ENCODE measurements around the gene UBE2J1.
A peak's percentile ranks its signal among the peaks of the same experiment; 100 is the strongest.
"Not testable (repeated sequence)": the region's sequence is repeated elsewhere in the genome, so short reads cannot be mapped to it uniquely, and the experiment has no call there.

The UBE2J1 gene

DNA sequence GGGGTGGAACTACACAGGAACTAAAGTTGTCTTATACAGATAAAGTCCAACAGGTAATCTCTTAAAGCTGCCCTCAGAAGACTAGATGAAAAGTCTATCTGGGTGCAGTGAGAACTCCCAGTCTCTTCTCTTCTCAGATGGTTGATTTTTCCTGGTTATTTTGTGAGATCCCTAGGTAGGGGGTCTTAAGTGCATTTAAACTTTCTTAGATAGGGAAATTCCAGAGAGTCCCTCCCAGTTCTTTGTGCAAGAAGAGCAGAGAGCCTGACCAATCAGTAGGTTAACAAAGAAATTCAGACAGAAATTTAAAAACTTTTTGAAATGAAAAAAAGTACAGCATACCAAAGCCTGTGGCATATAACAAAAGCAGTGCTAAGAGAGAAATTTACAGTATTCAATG, 35.5 kb downstream of the UBE2J1 start:
- DNase-seq: no peak

DNA sequence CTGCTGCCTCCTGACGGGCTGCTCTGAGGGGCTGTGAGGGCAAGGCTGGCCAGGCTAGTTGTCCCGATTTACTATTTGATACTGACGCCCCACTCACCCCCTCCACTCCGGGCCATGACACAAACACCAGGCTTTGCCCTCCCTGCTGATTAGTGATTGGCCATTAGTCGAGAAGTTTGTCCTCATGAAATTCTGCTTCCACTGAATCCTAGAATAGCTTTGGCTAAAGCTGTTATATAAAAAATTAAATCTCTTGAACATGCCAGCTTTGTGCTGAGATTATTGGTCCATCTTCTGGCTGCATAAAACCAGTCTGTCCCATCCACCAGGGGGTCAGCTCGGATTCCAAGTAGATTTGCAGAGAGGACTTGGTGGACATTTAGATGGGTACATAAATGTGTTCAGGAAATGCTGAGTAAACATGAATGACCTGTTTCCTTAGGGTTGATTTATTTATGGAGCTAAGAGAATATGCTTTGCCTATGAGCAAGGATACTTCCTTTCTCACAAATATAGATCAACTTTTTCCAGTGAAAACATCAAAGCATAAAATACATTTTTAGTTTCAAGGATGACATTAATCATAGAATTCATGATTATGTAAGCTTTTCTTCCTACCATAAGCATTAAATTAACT, 37.2 kb downstream of the UBE2J1 start, which contains the start of gene GABRR2:
Gene GABRR2 (minus strand): TSS at position 51 of the 637 bp plus-strand sequence. CDS start 134 bp downstream, outside the sequence.
- DNase-seq: no peak

DNA sequence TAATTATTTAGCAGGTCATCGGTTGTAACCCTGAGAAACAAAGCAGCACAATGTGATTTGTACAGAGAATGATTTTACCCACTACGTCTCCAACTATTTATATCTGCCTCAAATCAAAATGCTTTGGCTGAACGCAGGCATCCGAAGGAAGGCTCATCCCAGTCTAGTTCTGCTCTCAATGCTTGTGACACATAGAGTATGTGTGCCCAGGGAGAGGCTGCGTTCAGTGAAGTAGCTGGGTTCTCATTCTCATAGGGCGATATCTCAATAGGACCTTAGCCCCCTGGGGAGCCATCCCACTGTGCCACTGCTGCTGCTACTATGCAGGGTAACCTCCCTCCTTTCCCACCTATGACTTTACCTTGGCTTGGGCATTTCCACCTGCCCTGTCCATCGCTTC, 37.8 kb downstream of the UBE2J1 start:
- no peak for DNase-seq

DNA sequence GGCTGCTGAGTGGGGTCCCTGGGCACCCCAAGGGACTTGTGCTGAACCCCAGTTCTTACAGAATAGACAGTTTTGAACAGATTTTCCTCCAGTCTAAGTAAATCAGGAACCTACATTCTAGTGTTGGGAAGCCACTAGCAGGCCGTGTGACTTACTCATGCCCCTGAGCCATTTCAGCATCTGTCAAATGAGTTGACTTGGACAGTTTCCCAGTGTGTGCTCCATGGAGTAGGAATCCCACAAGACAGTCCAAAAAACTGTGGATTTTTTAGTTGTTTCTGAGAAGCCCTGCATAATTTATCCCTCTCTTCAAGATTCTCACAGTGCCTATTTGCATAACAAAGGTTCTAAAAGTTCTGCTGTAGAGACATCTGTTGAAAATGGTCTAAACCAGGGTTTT, 39.5 kb downstream of the UBE2J1 start:
- DNase-seq: peak; percentile 31

DNA sequence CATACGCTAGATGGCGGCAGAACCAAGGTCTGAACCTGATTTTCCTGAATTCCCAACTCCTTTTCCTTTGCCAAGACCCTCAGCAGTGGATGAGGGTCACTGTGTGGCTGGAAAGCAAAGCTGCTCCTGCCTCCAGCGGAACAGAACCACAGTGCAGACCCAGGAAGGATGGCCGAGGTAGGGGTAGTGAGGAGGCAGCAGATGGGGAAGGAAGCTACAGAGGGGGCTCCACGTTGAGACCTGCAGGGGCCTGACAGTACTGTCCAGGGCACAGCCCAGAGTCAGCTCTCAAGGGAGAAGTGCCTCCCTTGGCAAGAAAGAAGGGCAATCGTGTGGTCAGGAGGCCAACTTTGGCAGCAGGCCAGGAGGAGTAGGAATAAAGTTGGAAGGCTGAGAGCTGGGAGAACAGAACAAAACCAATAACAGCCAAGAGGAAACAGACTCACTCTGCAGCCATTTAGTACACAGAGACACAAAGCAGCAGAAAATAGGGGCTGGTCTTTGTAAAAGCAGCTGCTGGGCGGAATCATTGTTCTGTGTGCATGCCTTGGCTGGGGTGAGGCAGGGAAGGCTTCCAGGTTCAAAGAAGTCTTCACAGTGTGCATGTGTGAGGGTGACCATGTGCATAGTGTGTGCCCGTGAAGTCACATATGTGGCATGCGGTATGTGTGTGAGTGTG, 40.5 kb downstream of the UBE2J1 start:
- peak; percentile 67 for DNase-seq

DNA sequence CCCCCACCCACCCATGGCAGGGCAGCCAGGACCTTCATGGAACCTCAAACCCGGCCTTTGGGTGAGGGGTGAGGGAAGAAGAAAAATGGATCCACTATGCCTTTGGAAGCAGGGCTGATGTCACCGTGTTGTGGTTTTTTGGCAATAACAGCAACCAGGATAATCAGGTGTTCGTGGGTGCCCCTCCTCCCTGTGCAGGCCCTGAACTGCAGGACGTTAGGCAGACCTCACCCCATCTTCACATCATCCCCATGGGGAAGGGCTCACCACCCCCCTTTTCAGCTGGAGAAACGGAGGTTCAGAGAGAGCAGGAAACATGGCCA, 41.0 kb downstream of the UBE2J1 start:
- DNase-seq: no peak

DNA sequence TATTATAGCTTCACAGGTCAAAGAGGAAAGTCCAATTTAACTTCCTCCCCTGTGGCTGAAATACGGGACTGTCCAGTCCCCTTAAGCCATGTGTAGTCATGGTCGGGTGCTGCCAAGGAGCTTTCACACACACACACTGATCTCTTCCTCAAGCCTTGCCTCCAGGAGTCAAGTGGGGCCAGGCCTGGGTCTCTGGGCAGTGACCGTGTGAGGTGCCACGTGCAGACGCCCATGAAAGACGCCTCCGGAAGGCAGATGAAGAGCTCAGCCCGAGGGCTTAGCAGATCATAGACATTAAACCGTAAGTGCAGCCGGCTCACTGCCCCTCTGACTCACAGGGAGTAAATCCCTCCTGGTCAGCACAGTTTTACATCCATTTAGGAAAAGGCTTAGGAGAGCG, 41.6 kb downstream of the UBE2J1 start:
- DNase-seq: no peak

DNA sequence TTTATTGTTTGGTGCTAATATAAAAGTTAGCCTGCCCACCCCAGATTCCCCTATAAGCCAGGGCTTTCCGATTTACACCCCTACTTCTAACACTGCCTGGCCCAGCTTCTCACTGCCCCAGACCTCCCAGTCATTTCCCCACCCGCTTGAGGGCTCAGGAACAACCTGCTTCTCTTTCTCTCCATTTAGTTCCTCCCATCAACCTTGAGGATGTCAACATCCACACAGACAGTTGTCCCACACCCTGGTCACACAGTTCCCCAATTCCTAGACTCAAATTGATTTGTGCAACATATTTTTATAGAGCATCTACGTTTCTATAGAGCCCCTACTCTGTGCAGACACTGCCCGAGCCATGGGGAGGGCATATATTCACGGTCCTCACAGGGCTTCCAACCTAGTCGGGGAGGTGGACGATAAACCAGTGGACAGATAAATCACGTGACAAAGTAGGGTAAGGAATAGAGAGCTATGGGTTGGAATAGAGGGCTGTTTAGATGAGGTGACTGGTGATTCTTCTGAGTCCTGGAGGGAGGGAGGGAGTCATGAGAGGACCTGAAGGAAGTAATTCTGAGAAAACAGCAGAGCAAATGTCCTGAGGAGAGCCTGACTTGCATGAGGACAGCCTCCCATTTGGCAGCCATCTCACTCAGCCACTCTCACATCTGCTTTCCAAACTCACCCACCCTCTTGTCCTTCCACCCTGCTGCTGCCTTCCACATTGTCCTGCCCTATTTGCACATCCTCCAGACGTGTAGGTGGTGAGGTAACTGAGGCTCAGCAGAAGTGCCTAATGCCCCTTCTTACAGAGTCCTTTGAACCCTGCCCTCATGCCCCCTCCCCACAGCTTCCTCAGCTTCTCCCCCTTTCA, 43.8 kb downstream of the UBE2J1 start:
- DNase-seq: no peak

DNA sequence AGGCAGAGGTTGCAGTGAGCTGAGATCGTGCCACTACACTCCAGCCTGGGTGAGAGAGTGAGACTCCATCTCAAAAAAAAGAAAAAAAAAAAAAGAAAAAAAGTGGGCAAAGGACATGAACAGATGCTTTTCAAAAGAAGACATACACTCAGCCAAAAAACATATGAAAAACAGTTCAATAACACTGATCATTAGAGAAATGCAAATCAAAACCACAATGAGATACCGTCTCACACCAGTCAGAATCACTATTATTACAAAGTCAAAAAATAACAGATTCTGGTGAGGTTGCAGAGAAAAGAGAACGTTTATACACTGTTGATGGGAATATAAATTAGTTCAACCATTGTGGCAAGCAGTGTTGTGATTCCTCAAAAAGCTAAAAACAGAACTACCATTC, 48.0 kb downstream of the UBE2J1 start:
- not testable (repeated sequence) for DNase-seq

DNA sequence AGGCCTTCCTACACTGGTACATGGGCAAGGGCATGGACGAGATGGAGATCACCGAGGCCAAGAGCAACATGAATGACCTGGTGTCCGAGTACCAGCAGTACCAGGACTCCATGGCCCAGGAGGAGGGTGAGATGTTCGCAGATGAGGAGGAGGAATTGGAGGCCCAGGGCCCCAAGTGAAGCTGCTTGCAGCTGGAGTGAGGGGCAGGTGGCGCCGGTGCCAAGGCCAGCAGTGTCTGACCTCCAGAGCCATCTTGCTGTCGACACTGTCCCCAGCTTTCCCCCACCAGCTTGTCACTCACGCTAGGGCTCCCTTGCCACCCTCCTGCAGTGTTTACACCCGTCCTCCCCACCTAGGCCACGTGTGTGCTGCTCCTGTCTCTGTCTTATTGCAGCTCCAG, 49.6 kb downstream of the UBE2J1 start:
- no peak for DNase-seq

DNA sequence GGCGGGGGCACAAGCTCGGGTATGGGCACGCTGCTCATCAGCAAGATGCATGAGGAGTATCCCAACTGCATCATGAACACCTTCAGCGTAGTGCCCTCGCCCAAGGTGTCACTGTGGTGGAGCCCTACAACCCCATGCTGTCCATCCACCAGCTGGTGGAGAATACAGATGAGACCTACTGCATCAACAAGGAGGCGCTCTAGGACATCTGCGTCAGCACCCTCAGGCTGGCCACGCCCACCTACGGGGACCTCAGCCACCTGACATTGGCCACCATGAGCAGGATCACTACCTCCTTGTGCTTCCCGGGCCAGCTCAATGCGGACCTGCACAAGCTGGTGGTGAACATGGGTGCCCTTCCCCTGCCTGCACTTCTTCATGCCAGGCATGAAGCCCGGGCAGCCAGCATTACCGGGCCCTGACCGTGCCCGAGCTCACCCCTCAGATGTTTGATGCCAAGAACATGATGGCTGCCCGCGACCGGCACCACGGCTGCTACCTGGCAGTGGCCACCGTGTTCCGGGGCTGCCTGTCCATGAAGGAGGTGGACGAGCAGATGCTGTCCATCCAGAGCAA, 50.2 kb downstream of the UBE2J1 start:
- DNase-seq: no peak

DNA sequence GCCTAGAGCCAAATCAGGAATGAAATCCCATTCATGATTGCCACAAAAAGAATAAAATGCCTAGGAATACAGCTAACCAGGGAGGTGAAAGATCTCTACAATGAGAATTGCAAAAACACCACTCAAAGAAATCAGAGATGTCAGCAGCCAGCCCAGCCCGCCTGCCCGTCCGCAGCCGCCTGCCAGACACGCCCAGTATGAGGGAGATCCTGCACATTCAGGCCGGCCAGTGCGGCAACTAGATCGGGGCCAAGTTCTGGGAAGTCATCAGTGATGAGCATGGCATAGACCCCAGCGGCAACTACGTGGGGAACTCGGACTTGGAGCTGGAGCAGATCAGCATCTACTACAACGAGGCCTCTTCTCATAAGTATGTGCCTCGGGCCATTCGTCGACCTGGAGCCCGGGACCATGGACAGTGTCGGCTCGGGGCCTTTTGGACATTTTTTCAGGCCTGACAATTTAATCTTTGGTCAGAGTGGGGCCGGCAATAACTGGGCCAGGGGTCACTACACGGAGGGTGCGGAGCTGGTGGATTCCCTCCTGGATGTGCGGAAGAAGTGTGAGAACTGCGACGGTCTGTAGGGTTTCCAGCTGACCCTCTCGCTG, 50.8 kb downstream of the UBE2J1 start:
- no peak for DNase-seq

DNA sequence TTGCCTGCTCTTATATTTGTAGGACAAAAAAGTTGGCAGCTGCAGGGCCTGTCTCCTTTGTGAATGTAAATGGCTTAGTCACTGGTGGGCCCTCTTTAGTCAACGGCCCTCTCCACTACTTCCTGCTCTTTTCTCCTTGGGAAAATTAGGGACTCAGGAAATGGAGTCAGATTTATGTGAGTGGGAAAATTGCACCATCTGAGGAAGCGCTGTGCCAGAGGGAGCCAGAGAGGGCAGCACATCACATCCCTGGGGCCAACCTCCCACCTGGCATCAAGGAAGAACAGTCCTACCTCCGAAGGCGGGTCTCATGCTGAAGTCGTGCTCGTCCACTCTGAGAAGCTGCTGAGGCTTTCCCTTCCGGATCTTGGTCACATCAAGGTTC, 53.1 kb downstream of the UBE2J1 start:
- no peak for DNase-seq

DNA sequence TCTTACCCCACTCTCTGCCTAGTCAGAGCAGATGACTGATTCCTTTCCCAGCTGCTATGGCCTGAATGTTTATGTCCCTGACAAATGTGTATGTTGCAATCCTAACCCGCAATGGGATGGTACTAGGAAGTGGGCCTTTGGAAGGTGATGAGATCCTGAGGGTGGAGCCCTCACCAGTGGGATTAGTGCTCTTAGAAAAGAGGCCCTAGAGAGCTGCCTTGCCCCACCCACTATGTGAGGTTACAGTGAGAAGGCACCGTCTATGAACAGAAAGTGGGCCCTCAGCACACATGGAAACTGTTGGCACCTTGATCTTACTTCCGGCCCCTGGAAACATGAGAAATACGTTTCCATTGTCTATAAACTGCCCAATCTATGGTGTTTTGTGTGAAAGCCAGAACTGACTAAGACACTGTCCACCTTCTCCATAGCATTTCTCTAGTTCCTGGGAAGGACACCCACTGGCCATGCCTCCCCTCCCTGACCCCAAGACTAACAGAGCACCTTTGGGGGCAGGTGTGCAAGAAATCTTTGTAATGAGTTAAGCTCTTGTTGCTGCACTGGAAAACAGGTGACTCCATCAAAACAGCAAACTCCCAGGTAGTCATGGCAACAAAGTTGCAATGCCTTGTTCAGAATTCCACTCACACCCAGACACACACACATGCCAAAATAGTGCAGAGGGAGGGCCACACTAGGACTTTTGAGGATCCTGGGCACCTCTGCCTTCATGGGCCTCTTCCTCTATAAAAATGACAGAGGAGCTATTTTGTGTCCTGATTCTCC, 53.6 kb downstream of the UBE2J1 start:
- DNase-seq: no peak

DNA sequence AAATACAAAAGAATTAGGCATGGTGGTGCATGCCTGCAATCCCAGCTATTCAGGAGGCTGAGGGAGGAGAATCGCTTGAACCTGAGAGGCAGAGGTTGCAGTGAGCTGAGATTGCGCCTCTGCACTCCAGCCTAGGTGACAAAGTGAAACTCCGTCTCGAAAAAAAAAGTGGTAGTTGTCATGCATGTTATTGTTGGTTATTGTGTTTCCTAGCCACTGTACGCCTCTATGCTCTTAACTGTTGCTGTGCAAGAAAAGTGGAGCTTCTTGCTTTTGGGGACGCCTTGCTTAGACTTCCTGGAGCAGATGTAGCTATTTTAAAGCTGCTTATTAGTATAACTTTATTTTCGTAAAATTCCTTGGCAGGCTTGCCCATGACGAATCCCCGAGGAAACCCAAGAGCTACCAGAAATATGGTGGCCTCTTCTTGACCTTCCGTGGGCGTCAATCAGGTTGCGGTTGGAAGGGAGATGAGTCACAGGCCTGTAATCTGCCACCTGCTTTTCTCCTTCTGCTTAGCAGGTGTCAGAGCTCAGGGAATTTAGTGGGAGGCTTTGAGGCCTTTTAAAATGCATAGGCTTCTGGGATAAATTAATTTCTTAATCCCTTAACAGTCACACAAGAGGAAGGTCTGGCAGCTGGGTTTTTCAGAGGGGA, 54.7 kb downstream of the UBE2J1 start:
- DNase-seq: no peak

DNA sequence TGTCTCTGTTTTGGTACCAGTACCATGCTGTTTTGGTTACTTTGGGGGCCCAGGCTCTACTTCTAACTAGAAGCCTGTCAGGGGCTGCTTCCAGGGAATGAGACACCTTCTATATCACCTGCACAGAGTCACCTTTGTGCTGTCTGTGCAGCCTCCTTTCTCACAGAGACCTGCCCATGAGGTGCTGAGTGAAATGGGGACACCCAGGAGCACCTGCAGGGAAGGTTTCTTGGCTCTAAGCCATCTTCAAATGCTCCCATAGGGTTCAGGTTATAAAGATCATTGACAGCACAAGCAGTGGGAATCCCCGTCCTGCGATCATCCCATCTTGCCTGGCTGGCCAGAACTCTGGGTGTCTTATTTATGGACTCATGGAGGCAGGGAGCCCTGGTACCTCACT, 56.5 kb downstream of the UBE2J1 start:
- DNase-seq: no peak

DNA sequence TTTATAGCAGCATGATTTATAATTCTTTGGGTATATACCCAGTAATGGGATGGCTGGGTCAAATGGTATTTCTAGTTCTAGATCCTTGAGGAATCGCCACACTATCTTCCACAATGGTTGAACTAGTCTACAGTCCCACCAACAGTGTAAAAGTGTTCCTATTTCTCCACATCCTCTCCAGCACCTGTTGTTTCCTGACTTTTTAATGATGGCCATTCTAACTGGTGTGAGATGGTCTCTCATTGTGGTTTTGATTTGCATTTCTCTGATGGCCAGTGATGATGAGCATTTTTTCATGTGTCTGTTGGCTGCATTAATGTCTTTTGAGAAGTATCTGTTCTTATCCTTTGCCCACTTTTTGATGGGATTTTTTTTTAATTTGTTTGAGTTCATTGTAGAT, 57.4 kb downstream of the UBE2J1 start:
- DNase-seq: not testable (repeated sequence)

DNA sequence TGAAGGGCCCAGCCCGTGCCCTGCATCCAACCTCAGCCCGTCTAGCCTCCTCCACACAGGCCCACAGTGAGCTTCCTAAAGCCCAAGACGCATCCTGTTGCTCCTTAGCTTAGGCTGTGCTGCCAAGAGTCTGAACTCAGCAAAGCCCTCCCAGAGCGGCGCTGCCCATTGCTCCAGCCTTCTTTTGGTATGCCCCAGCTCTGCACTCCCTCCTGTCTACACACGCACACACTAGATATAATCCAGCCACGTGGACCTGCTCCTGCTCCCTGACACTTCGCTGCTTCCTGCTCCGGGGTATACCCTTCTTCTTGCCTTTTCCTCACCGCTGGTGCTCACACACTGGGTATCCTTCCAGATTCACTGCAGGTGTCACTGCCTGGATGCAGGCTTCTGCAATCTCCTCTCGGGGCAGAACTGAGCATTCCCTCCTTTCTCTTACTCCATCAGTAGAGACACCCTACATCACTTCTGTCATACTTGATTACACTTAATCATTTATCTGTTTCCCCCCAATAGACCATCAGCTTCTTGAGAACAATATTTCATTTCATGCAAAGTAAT, 61.2 kb downstream of the UBE2J1 start:
- no peak for DNase-seq

DNA sequence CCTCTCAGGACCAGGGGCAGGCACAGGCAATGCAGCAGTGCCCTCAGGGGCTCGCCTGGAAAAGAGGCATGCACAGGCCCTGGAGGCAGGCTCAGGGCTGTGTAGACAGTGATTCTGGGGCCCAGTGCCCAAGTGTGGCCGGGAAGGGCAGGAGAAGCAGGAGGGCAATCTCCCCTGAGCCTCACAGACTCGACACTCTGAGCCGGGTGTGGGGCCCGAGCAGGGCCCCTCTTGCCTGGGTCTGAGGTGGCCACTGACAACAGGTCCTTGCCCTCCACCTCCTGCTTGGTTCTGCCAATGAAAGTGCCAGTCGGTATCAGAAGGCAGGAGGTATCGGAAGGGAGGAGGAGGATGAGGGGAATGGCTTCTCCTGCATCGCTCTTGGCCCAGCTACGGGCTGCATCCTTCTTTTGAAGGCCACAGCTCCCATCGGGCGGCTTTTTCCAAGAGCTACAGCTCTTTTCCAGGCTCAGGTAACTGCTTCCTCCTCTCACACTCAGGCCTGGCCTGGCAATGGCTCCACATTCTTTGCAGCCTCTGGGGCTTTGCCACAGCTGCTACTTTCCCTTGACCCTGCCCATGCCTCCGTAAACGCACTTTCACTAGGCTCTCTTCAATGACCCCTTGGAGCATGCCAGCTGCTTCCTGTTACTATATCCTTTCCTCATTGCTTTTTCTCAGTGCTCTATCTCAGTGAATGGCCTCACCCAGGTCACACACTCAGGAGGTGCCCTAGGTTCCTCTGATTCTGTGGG, 61.9 kb downstream of the UBE2J1 start:
- DNase-seq: no peak

DNA sequence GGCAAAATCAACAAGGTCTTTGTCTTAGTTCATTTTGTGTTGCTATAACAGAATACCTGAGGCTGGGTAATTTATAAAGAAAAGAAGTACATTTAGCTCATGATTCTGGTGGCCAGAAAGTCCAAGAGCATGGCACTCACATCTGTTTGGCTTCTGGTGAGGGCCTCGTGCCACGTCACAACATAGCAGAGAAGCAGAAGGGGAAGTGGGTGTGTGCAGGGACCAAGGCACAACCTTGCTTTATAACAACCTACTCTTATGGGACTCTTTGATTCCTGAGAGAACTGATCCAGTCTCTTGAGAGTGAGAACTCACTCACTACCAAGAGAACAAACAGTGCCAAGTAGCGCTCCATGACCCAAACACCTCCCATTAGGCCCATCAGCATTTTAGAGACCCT, 62.8 kb downstream of the UBE2J1 start:
- no peak for DNase-seq
